Uterus (tissue), 2 donors: Measurements from ENCODE around the gene RAPGEF2.

Experiments used
- CTCF ChIP-seq, 4 experiments: fragments of 200-600 bp in 2 of 4; fragments of 450-650 bp in 2 of 4; sonication (generic) in 2 of 4; IDR thresholded peaks; one replicate each; pipeline ENCODE4 v1.5.1; 2016 to 2019; ENCODE audit warnings: antibody characterized with exemption in 4 of 4, mild to moderate bottlenecking in 2 of 4, moderate library complexity in 1 of 4
- POLR2A ChIP-seq, 2 donors: fragments of 450-650 bp; IDR thresholded peaks; one replicate each; pipeline ENCODE4 v1.6.1; 2016; ENCODE audit warnings: antibody characterized with exemption in 2 of 2, mild to moderate bottlenecking in 1 of 2, moderate library complexity in 1 of 2

- TF ChIP-seq CTCF (IDR thresholded peaks at IDR 0.05) (no peak), POLR2A (IDR thresholded peaks at IDR 0.05) (no peak)
Measured at GRCh38 chr4:159396151-159396550, 293.3 kb downstream of the RAPGEF2 start.
